Endothelial cell of umbilical vein (primary cell): ENCODE results near the gene MATN1.

ENCODE experiments used
- CTCF ChIP-seq, 2 donors: IDR thresholded peaks; 1 replicate in 1 of 2; 2 replicates in 1 of 2; pipeline ENCODE4 v1.5.1; 2011; ENCODE audit warnings: low read length in 2 of 2, mild to moderate bottlenecking in 2 of 2, moderate library complexity in 2 of 2, control low read depth in 1 of 2, inconsistent platforms in 1 of 2, low read depth in 1 of 2; ENCODE audit not compliant: insufficient read depth in 1 of 2; ENCODE audit errors: extremely low read depth in 1 of 2
- EZH2 ChIP-seq: IDR thresholded peaks from 2 replicates; pipeline ENCODE4 v1.6.1; 2012; ENCODE audit warnings: borderline replicate concordance, low read depth, mild to moderate bottlenecking, moderate library complexity, low read length, inconsistent platforms; ENCODE audit not compliant: severe bottlenecking

DNA sequence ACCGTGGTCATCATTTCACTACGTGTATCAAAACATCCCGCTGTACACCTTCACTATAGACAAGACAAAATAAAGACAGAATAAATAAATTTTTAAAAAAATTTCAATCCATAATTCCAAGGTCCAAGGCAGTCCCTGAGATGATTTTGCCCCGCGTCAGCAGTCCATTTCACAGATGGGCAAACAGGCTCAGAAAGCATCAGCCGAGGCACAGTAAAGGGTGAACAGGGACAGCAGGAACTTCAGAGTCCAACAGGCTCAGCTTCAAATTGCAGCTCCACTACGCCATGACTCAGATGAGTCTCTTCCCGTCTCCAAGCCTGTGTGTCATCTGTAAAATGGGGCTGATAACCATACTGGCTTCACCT, 15.0 kb downstream of the MATN1 start:
- TF ChIP-seq CTCF (IDR thresholded peaks at IDR 0.05; ENCODE audit: extremely low read depth in 1 of 2, insufficient read depth in 1 of 2, low read depth in 1 of 2, low read length in 2 of 2), result no peak
- no peak for TF ChIP-seq EZH2
